SJSA1 (cell line): ENCODE data around the gene ATXN2. TPM values are rescaled to one million over a fixed set of nuclear protein-coding genes. Genes with fewer than 3 reads are reported as not detected.
A peak's percentile ranks its signal among the peaks of the same experiment; 100 is the strongest.
"Not testable (repeated sequence)": the region's sequence is repeated elsewhere in the genome, so short reads cannot be mapped to it uniquely, and the experiment has no call there.

Experiments used
- DNase-seq, 2 experiments: peaks; one replicate each; pipeline ENCODE4 v3.0.0-alpha.2; 2015 to 2020; ENCODE audit warnings: low spot score in 2 of 2, low read depth in 1 of 2
- H3K27ac ChIP-seq: fragments of 250-450 bp; sonication (Bioruptor Pico); 2 replicates; pipeline ENCODE4 v1.5.1; 2020; ENCODE audit warnings: mild to moderate bottlenecking, moderate library complexity
- H3K27me3 ChIP-seq: fragments of 250-450 bp; sonication (Bioruptor Pico); replicated peaks from 2 replicates; pipeline ENCODE4 v1.5.1; 2020; ENCODE audit warnings: mild to moderate bottlenecking, moderate library complexity
- H3K36me3 ChIP-seq: fragments of 250-450 bp; sonication (Bioruptor Pico); 2 replicates; pipeline ENCODE4 v1.5.1; 2020; ENCODE audit warnings: mild to moderate bottlenecking
- H3K4me1 ChIP-seq: fragments of 250-450 bp; sonication (Bioruptor Pico); replicated peaks from 2 replicates; pipeline ENCODE4 v1.6.1; 2021; ENCODE audit warnings: mild to moderate bottlenecking
- H3K4me3 ChIP-seq: fragments of 250-450 bp; sonication (Bioruptor Pico); 2 replicates; pipeline ENCODE4 v1.5.1; 2020; ENCODE audit warnings: mild to moderate bottlenecking
- H3K9me3 ChIP-seq: fragments of 250-450 bp; sonication (Bioruptor Pico); replicated peaks from 2 replicates; pipeline ENCODE4 v1.5.1; 2020; ENCODE audit warnings: mild to moderate bottlenecking
- total RNA-seq: library from RNA; depleted of rRNA; stranded (reverse); fragments of >200 nt; shearing (Covaris generic); gene quantifications from 2 replicates; pipeline ENCODE4 v1.2.3, GENCODE V29; 2014

The ATXN2 gene
- total RNA-seq, 1 experiment from 2014 or later, result 13.6 TPM

DNA sequence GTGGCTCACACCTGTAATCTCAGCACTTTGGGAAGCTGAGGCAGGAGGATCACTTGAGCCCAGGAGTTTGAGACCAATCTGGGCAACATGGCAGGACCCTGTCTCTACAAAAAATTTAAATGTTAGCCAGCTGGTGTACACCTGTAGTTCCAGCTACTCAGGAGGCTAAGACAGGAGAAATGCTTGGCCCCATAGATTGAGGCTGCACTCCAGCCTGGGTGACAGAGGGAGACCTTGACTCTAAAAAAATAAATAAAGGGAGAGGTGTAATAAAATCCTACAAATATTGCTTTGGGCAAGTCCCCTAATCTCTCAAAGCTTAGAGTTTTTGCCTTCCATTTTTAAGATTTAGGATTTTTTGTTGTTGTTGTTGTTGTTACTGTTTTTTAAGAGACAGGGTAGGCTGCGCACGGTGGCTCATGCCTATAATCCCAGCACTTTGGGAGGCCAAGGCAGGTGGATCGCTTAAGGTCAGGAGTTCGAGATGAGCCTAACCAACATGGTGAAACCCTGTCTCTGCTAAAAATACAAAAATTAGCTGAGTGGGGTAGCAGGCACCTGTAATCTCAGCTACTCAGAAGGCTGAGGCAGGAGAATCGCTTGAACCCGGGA lies 7.6 kb downstream of the ATXN2 start:
- H3K4me3 ChIP-seq, H3K27ac ChIP-seq, H3K27me3 ChIP-seq, H3K9me3 ChIP-seq, H3K36me3 ChIP-seq, DNase-seq: not testable (repeated sequence)
- peaks cover 13% of the 10 kb centered on the region for H3K4me1 ChIP-seq

GRCh38 chr12:111590552-111590951 lies 8.6 kb downstream of the ATXN2 start:
- Histone ChIP-seq H3K27ac (no peak overlapping the region), H3K4me3 (no peak overlapping the region), H3K4me1 (peaks cover 6% of the 10 kb centered on the region), H3K36me3 (peaks cover 7% of the 10 kb centered on the region), H3K27me3 (no peaks in the 10 kb centered on the region), H3K9me3 (no peaks in the 10 kb centered on the region)
- no peak for DNase-seq

DNA sequence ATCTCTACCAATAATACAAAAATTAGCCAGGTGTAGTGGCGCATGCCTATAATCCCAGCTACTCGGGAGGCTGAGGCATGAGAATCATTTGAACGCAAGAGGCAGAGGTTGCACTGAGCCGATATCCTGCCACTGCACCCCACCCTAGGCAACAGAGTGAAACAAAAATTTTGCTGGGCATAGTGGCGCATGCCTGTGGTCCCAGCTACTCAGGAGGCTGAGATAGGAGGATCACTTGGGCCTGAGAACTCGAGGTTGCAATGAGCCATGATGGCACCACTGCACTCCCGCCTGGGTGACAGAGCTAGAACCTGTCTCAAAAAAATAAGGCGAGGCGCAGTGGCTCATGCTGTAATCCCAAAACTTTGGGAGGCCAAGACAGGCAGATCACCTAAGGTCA lies 9.5 kb downstream of the ATXN2 start:
- peaks cover 6% of the 10 kb centered on the region for H3K4me1 ChIP-seq
- no peak overlapping the region for H3K27ac ChIP-seq
- no peaks in the 10 kb centered on the region for H3K9me3 ChIP-seq
- no peak overlapping the region for H3K4me3 ChIP-seq
- DNase-seq, result no peak
- no peaks in the 10 kb centered on the region for H3K27me3 ChIP-seq
- peaks cover 7% of the 10 kb centered on the region; the same call in 1 of the 2 replicates for H3K36me3 ChIP-seq

- Histone ChIP-seq H3K4me1 (no peaks in the 10 kb centered on the region), H3K27me3 (no peaks in the 10 kb centered on the region), H3K9me3 (no peaks in the 10 kb centered on the region), H3K27ac (no peak overlapping the region), H3K36me3 (peaks cover 7% of the 10 kb centered on the region; the same call in 1 of the 2 replicates), H3K4me3 (no peak overlapping the region)
- DNase-seq, result no peak
Observed at GRCh38 chr12:111588010-111588409, 11.1 kb downstream of the ATXN2 start.

DNA sequence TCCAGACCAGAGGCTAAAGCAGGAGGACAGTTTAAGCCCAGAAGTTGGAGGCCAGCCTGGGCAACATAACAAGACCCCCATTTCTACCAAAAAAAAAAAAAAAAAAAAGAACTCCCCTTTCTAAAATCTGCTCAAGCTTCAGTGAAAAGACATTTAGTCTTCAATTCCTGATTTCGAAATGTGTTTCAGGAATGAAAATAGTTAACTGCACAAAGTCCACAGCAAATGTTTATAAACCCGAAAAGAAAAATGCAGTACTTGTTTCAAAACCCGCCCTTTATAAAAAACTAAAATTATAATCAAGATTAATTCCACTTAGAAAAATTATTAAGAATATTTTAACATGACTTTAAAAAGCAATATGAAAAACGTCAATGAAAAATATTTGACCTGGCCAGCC lies 12.1 kb downstream of the ATXN2 start:
- no peak for DNase-seq
- Histone ChIP-seq H3K36me3 (peaks cover 7% of the 10 kb centered on the region; the same call in 1 of the 2 replicates), H3K4me3 (no peak overlapping the region), H3K9me3 (no peaks in the 10 kb centered on the region), H3K4me1 (no peaks in the 10 kb centered on the region), H3K27me3 (peaks cover 6% of the 10 kb centered on the region), H3K27ac (no peak overlapping the region)

- DNase-seq, result no peak
- Histone ChIP-seq H3K4me1 (no peaks in the 10 kb centered on the region), H3K9me3 (peaks cover 7% of the 10 kb centered on the region), H3K27ac (no peak overlapping the region), H3K36me3 (peaks cover 7% of the 10 kb centered on the region; the same call in 1 of the 2 replicates), H3K4me3 (no peak overlapping the region), H3K27me3 (peaks cover 18% of the 10 kb centered on the region)
Observed at GRCh38 chr12:111585690-111586089, 13.4 kb downstream of the ATXN2 start.

DNA sequence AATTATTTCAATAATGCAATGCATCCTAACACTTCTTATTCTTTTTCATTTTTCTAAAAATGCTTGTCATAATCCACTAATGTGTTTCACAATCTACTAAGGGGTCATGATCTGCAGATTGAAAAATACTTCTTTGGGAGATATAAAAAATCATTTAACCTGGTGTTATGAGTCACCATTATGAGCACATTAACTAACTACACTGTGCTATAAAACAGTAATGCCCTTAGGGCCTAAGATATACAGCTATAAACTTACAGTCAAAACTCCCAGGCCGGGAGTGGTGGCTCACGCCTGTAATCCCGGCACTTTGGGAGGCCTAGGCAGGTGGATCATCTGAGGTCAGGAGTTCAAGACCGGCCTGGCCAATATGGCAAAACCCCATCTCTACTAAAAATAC lies 14.2 kb downstream of the ATXN2 start:
- Histone ChIP-seq H3K4me3 (no peak overlapping the region), H3K4me1 (no peaks in the 10 kb centered on the region), H3K36me3 (peaks cover 7% of the 10 kb centered on the region; the same call in 1 of the 2 replicates), H3K27ac (no peak overlapping the region), H3K27me3 (peaks cover 22% of the 10 kb centered on the region), H3K9me3 (peaks cover 11% of the 10 kb centered on the region)
- DNase-seq, result no peak

- H3K9me3 ChIP-seq, result peaks cover 14% of the 10 kb centered on the region
- not testable (repeated sequence) for H3K4me3 ChIP-seq, H3K27ac ChIP-seq, DNase-seq, H3K36me3 ChIP-seq
- H3K4me1 ChIP-seq, result peaks cover 12% of the 10 kb centered on the region
- H3K27me3 ChIP-seq, result peaks cover 25% of the 10 kb centered on the region
Observed at GRCh38 chr12:111583506-111583905, 15.6 kb downstream of the ATXN2 start.

DNA sequence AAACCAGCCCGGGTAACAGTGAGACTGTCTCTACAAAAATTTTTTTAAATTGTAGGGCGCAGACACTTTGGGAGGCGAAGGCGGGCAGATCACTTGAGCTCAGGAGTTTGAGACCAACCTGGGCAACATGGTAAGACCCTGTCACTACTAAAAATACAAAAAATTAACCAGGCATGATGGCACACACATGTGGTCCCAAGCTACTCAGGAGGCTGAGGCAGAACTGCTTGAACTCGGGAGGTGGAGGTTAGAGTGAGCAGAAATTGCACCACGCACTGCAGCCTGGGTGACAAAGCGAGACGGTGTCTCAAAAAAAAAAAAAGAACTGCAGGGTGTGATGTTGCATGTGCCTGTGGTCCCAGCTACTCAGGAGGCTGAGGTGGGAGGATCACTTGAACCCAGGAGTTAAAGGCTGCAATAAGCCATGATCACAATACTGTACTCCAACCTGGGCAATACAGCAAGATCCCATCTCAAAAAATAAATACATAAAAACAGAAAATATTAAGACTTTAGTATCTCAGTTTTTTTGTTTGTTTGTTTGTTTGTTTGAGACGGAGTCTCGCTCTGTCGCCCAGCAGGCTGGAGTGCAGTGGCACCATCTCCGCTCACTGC lies 16.9 kb downstream of the ATXN2 start:
- Histone ChIP-seq H3K9me3 (peaks cover 14% of the 10 kb centered on the region), H3K27ac (no peak overlapping the region), H3K36me3 (no peaks in the 10 kb centered on the region), H3K27me3 (peaks cover 25% of the 10 kb centered on the region), H3K4me3 (no peak overlapping the region), H3K4me1 (peaks cover 22% of the 10 kb centered on the region)
- DNase-seq, result peak; percentile 82 to 90

- Histone ChIP-seq H3K4me3 (no peak overlapping the region), H3K36me3 (no peaks in the 10 kb centered on the region), H3K4me1 (peaks cover 22% of the 10 kb centered on the region), H3K9me3 (peaks cover 14% of the 10 kb centered on the region), H3K27ac (no peak overlapping the region), H3K27me3 (peaks cover 25% of the 10 kb centered on the region)
- peak; percentile 84 to 97 for DNase-seq
Observed at GRCh38 chr12:111581434-111582132, 17.5 kb downstream of the ATXN2 start.

DNA sequence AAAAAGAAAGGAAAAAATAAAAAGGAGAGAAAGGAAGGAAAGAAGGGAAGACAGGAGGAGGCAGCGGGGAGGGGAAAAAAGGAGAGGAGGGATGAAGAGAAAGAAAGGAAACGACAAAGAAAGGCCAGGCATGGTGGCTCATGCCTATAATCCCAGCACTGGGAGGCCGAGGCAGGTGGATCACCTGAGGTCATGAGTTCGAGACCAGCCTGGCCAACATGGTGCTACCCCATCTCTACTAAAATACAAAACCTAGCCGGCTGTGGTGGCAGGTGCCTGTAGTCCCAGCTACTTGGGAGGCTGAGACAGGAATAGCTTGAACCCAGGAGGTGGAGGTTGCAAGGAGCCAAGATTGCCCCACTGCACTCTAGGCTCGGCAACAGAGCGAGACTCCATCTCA lies 18.4 kb downstream of the ATXN2 start:
- peaks cover 22% of the 10 kb centered on the region for H3K4me1 ChIP-seq
- H3K27me3 ChIP-seq, result peaks cover 25% of the 10 kb centered on the region
- no peaks in the 10 kb centered on the region for H3K36me3 ChIP-seq
- no peak overlapping the region for H3K27ac ChIP-seq
- peak in 1 of 2 experiments; percentile 93 for DNase-seq
- H3K4me3 ChIP-seq, result no peak overlapping the region
- H3K9me3 ChIP-seq, result peaks cover 14% of the 10 kb centered on the region

DNA sequence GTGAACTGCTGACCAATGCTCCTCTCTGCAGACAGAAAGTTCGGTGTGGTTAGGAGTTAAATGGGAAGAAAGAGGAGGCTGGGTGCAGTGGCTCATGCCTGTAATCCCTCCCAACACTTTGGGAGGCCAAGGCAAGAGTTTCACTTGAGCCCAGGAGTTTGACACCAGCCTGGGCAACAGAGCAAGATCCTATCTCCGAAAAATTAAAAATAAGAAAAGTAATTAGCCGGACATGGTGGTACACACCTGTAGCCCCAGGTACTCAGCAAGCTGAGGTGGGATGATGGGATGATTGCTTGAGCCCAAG lies 19.0 kb downstream of the ATXN2 start:
- Histone ChIP-seq H3K27ac (no peak overlapping the region), H3K27me3 (peaks cover 25% of the 10 kb centered on the region), H3K4me1 (peaks cover 22% of the 10 kb centered on the region), H3K4me3 (no peak overlapping the region), H3K36me3 (no peaks in the 10 kb centered on the region), H3K9me3 (peaks cover 14% of the 10 kb centered on the region)
- peak in 1 of 2 experiments; percentile 80 for DNase-seq

DNA sequence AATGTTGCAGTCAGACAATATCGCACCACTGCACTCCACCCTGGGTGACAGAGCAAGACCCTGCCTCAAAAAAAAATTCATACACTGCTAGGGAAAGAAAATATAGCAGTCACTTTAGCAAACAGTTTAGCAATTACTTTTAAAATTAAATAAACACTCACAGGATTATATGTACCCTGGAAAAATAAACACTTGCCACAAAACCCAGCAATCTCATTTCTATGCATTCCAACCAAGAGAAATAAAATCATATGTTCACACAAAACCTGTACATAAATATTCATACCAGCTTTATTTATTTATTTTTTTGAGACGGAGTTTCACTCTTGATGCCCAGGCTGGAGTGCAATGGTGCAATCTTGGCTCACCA lies 20.2 kb downstream of the ATXN2 start:
- peak overlapping the region; percentile 1; the same call in 1 of the 2 replicates for H3K27ac ChIP-seq
- no peaks in the 10 kb centered on the region for H3K36me3 ChIP-seq
- H3K27me3 ChIP-seq, result peaks cover 25% of the 10 kb centered on the region
- DNase-seq, result peak in 1 of 2 experiments; percentile 98
- peaks cover 22% of the 10 kb centered on the region for H3K4me1 ChIP-seq
- peaks cover 14% of the 10 kb centered on the region for H3K9me3 ChIP-seq
- H3K4me3 ChIP-seq, result no peak overlapping the region

GRCh38 chr12:111578276-111578970 lies 20.7 kb downstream of the ATXN2 start:
- Histone ChIP-seq H3K36me3 (no peaks in the 10 kb centered on the region), H3K27me3 (peaks cover 25% of the 10 kb centered on the region), H3K27ac (peak overlapping the region; percentile 1), H3K4me3 (no peak overlapping the region), H3K4me1 (peaks cover 22% of the 10 kb centered on the region), H3K9me3 (peaks cover 14% of the 10 kb centered on the region)
- peak; percentile 100 for DNase-seq
